ENCODE data around the gene KIZ. TPM values are rescaled to one million over a fixed set of nuclear protein-coding genes. Genes with fewer than 3 reads are reported as not detected.

The KIZ gene
- total and polyA plus RNA-seq, 7 donors = 5.1 to 291 (median 171) TPM

GRCh38 chr20:21182832-21183563 is 57.1 kb downstream of the KIZ start:
- peaks cover 0 to under 1% (median 0%) of the 10 kb centered on the region in 4 donors for H3K9me3 ChIP-seq
- WGBS, 2 donors = 27 to 60% methylated on average over 7 of the region's 7 CpGs
- H3K27ac ChIP-seq = peak overlapping the region in 3 of 4 donors; percentile 81 to 86 (median 84)
- peak; percentile 80 for DNase-seq
- TF ChIP-seq CTCF (IDR thresholded peaks at IDR 0.05) (no peak), POLR2AphosphoS5 (IDR thresholded peaks at IDR 0.05) (peak; percentile 42 to 78 (median 64)), EP300 (IDR thresholded peaks at IDR 0.05) (peak; percentile 49 to 87 (median 66))
- H3K27me3 ChIP-seq = no peaks in the 10 kb centered on the region
- intact Hi-C loops (cut with DNase I) = loop anchor here (10.0 kb wide), 1 partner anchor 722 kb away; no protein-coding TSS in a partner anchor
- H3K36me3 ChIP-seq = no peaks in the 10 kb centered on the region
- H3K4me3 ChIP-seq = no peak overlapping the region
- peaks cover 0 to 67% (median 40%) of the 10 kb centered on the region in 4 donors for H3K4me1 ChIP-seq

- peak overlapping the region in 3 of 4 donors; percentile 81 to 86 (median 84) for H3K27ac ChIP-seq
- H3K27me3 ChIP-seq = no peaks in the 10 kb centered on the region
- no peak for TF ChIP-seq POLR2A (IDR thresholded peaks at IDR 0.05)
- TF ChIP-seq EP300 (IDR thresholded peaks at IDR 0.05) = no peak
- TF ChIP-seq POLR2AphosphoS5 (IDR thresholded peaks at IDR 0.05) = no peak
- no peak for TF ChIP-seq CTCF (IDR thresholded peaks at IDR 0.05)
- H3K4me3 ChIP-seq = no peak overlapping the region
- no peak for DNase-seq
- intact Hi-C loops (cut with DNase I) = loop anchor here (10.0 kb wide), 1 partner anchor 721 kb away; no protein-coding TSS in a partner anchor
- no peaks in the 10 kb centered on the region for H3K36me3 ChIP-seq
- peaks cover 0 to 62% (median 39%) of the 10 kb centered on the region in 4 donors for H3K4me1 ChIP-seq
- H3K9me3 ChIP-seq = no peaks in the 10 kb centered on the region
- WGBS, 2 donors = 49 to 81% methylated on average over 2 of the region's 2 CpGs
Observed at GRCh38 chr20:21183722-21184121, 57.8 kb downstream of the KIZ start.

DNA sequence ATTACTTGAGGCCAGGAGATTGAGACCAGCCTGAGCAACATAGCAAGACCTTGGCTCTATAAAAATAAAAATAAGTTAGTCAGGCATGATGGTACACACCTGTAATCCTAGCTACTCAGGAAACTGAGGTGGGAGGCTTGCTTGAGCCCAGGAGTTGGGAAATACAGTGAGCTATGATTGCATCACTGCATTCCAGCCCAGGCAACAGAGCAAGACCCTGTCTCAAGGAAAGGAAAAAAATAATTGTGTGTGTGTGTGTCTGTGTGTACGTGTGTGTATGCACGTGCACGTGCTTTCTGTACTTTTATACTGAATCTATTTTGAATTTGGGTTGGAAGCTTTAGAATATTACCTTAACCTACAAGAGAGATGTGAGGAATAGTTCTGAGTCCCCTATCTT is 58.9 kb downstream of the KIZ start:
- H3K27me3 ChIP-seq = no peaks in the 10 kb centered on the region
- intact Hi-C loops (cut with DNase I) = loop anchor here (10.0 kb wide), 1 partner anchor 720 kb away; no protein-coding TSS in a partner anchor
- H3K4me3 ChIP-seq = no peak overlapping the region
- H3K9me3 ChIP-seq = no peaks in the 10 kb centered on the region
- TF ChIP-seq CTCF (IDR thresholded peaks at IDR 0.05) = no peak
- peak in 1 of 4 donors; percentile 19 for TF ChIP-seq POLR2AphosphoS5 (IDR thresholded peaks at IDR 0.05)
- TF ChIP-seq EP300 (IDR thresholded peaks at IDR 0.05) = no peak
- no peak for TF ChIP-seq POLR2A (IDR thresholded peaks at IDR 0.05)
- H3K36me3 ChIP-seq = peaks cover 0 to 7% (median 0%) of the 10 kb centered on the region in 4 donors
- peak overlapping the region in 3 of 4 donors; percentile 81 to 86 (median 84) for H3K27ac ChIP-seq
- 98% methylated on average over 3 of the region's 3 CpGs for WGBS, 2 donors
- DNase-seq = no peak
- peaks cover 0 to 53% (median 38%) of the 10 kb centered on the region in 4 donors for H3K4me1 ChIP-seq

DNA sequence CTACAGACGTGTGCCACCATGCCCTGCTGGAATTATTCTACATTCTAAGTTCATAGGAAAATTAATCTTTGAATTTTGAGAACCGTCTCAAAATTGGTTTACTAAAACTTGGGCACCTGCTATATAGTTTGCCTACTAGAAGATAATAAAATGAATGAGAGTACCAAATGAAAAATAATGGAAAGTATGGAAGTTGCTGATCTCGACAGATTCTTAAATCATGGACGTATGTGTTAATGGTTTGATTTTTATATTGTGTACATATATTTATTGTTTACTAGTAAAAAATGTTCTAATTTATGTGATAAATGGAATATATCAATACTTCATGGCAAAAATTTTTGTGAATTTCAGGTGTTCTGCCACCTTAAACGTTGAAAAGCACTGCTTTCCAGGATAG is 60.0 kb downstream of the KIZ start:
- WGBS, 2 donors = 95 to 96% methylated on average over 5 of the region's 5 CpGs
- H3K27ac ChIP-seq = peak overlapping the region in 3 of 4 donors; percentile 39 to 86 (median 84)

More for the DNA sequence above, 60.0 kb downstream of the KIZ start:
- H3K27me3 ChIP-seq = no peaks in the 10 kb centered on the region
- H3K4me1 ChIP-seq = peaks cover 0 to 53% (median 39%) of the 10 kb centered on the region in 4 donors
- H3K9me3 ChIP-seq = no peaks in the 10 kb centered on the region
- DNase-seq = no peak
- intact Hi-C loops (cut with DNase I) = loop anchor here (10.0 kb wide), 1 partner anchor 719 kb away; no protein-coding TSS in a partner anchor
- H3K4me3 ChIP-seq = no peak overlapping the region
- H3K36me3 ChIP-seq = peaks cover 0 to 7% (median 0%) of the 10 kb centered on the region in 4 donors
- TF ChIP-seq EP300 (IDR thresholded peaks at IDR 0.05) (no peak), POLR2AphosphoS5 (IDR thresholded peaks at IDR 0.05) (no peak), POLR2A (IDR thresholded peaks at IDR 0.05) (no peak), CTCF (IDR thresholded peaks at IDR 0.05) (no peak)

Data from sigmoid colon (tissue), 7 donors.